Thyroid gland (tissue), 4 donors: Measurements from ENCODE around the gene RAB37.

Experiments
- POLR2A ChIP-seq, 2 donors: fragments of 450-650 bp; IDR thresholded peaks; one replicate each; pipeline ENCODE4 v1.6.1; 2017; ENCODE audit warnings: antibody characterized with exemption in 2 of 2, mild to moderate bottlenecking in 2 of 2, moderate library complexity in 1 of 2
- TF ChIP-seq, protein P1 (sequence below), 6 experiments: fragments of 200-600 bp in 3 of 6; fragments of 450-650 bp in 3 of 6; sonication (generic) in 3 of 6; IDR thresholded peaks; one replicate each; pipeline ENCODE4 v1.5.1; 2016 to 2019; ENCODE audit warnings: antibody characterized with exemption in 6 of 6, mild to moderate bottlenecking in 2 of 6, inconsistent platforms in 1 of 6, moderate library complexity in 1 of 6

DNA sequence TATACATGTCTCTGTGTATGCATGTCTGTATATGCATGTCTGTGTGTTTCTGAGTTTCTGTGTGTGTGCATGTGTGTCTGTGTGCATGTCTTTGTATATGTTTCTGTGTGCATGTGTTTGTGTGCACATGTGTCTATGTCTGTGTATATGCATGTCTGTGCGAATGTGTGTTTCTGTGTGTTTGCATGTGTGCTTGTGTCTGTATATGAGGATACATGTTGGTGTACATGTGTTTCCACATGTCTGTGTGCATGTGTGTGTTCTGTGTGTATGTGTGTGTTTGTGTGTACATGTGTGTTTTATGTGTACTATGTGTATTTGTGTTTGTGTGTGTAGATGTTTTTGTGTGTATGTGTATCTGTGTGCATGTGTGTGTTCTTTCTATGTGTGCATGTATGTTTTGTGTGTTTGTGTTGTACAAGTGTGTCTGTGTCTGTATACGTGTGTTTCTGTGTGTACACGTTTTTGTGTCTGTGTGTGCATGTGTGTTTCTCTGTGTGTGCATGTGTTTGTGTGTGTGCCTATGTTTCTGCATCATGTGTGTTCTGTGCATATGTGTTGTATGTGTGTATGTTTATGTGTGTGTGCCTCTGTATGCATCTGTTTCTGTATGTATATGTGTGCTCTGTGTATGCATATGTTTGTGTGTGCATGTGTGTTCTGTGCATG, 8.9 kb upstream of the RAB37 start:
- TF ChIP-seq, protein P1, sequence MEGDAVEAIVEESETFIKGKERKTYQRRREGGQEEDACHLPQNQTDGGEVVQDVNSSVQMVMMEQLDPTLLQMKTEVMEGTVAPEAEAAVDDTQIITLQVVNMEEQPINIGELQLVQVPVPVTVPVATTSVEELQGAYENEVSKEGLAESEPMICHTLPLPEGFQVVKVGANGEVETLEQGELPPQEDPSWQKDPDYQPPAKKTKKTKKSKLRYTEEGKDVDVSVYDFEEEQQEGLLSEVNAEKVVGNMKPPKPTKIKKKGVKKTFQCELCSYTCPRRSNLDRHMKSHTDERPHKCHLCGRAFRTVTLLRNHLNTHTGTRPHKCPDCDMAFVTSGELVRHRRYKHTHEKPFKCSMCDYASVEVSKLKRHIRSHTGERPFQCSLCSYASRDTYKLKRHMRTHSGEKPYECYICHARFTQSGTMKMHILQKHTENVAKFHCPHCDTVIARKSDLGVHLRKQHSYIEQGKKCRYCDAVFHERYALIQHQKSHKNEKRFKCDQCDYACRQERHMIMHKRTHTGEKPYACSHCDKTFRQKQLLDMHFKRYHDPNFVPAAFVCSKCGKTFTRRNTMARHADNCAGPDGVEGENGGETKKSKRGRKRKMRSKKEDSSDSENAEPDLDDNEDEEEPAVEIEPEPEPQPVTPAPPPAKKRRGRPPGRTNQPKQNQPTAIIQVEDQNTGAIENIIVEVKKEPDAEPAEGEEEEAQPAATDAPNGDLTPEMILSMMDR (IDR thresholded peaks at IDR 0.05) = no peak
- no peak for TF ChIP-seq POLR2A (IDR thresholded peaks at IDR 0.05)
